ENCODE measurements around the gene FAM167B.

FAM167B gene

GRCh38 chr1:32232558-32233304 is 14.3 kb upstream of the FAM167B start:
- Histone ChIP-seq H3K36me3 (no peaks in the 10 kb centered on the region; the same call in none of the 2 replicates), H3K4me1 (no peaks in the 10 kb centered on the region), H3K9me3 (no peaks in the 10 kb centered on the region), H3K4me3 (ENCODE audit: low read depth, low read length) (no peak overlapping the region), H3K27me3 (no peaks in the 10 kb centered on the region)
- TF ChIP-seq CTCF (IDR thresholded peaks at IDR 0.05; ENCODE audit: low read depth, low read length) = no peak
- no peak for DNase-seq

- no peak for TF ChIP-seq CTCF (IDR thresholded peaks at IDR 0.05; ENCODE audit: low read depth, low read length)
- no peak overlapping the region for H3K4me3 ChIP-seq (ENCODE audit: low read depth, low read length)
- no peaks in the 10 kb centered on the region for H3K4me1 ChIP-seq
- H3K27me3 ChIP-seq = no peaks in the 10 kb centered on the region
- H3K36me3 ChIP-seq = no peaks in the 10 kb centered on the region; the same call in 1 of the 2 replicates
- DNase-seq = no peak
- no peaks in the 10 kb centered on the region for H3K9me3 ChIP-seq
Measured at GRCh38 chr1:32234792-32235191, 12.2 kb upstream of the FAM167B start.

- H3K4me3 ChIP-seq (ENCODE audit: low read depth, low read length) = no peak overlapping the region
- no peaks in the 10 kb centered on the region for H3K4me1 ChIP-seq
- no peaks in the 10 kb centered on the region for H3K9me3 ChIP-seq
Measured at GRCh38 chr1:32239337-32239736, 7.7 kb upstream of the FAM167B start.

GRCh38 chr1:32239790-32240139 is 7.3 kb upstream of the FAM167B start:
- no peak overlapping the region for H3K4me3 ChIP-seq (ENCODE audit: low read depth, low read length)
- H3K9me3 ChIP-seq = no peaks in the 10 kb centered on the region
- no peak for TF ChIP-seq CTCF (IDR thresholded peaks at IDR 0.05; ENCODE audit: low read depth, low read length)

More at GRCh38 chr1:32239337-32239736, 7.7 kb upstream of the FAM167B start:
- DNase-seq = no peak
- no peak for TF ChIP-seq CTCF (IDR thresholded peaks at IDR 0.05; ENCODE audit: low read depth, low read length)
- H3K27me3 ChIP-seq = no peaks in the 10 kb centered on the region
- H3K36me3 ChIP-seq = no peaks in the 10 kb centered on the region

GRCh38 chr1:32240140-32240951 is 6.7 kb upstream of the FAM167B start:
- DNase-seq = peak; percentile 46

More at GRCh38 chr1:32239790-32240139, 7.3 kb upstream of the FAM167B start:
- no peak for DNase-seq
- H3K36me3 ChIP-seq = no peaks in the 10 kb centered on the region
- no peaks in the 10 kb centered on the region for H3K4me1 ChIP-seq
- H3K27me3 ChIP-seq = no peaks in the 10 kb centered on the region

More at GRCh38 chr1:32240140-32240951, 6.7 kb upstream of the FAM167B start:
- no peaks in the 10 kb centered on the region for H3K9me3 ChIP-seq
- no peaks in the 10 kb centered on the region for H3K4me1 ChIP-seq
- no peaks in the 10 kb centered on the region for H3K27me3 ChIP-seq
- H3K36me3 ChIP-seq = no peaks in the 10 kb centered on the region
- TF ChIP-seq CTCF (IDR thresholded peaks at IDR 0.05; ENCODE audit: low read depth, low read length) = no peak; the same call in 1 of the 2 replicates
- H3K4me3 ChIP-seq (ENCODE audit: low read depth, low read length) = peak overlapping the region; percentile 64
